HG03469 (cell line): Measurements from ENCODE around the gene FGF1.
A peak's percentile ranks its signal among the peaks of the same experiment; 100 is the strongest.

Experiments
- ATAC-seq: cut with Tn5 transposase; IDR thresholded peaks from one replicate; pipeline ENCODE4 v1.9.1; 2021; ENCODE audit warnings: mild to moderate bottlenecking, moderate library complexity, moderate number of reproducible peaks; ENCODE audit not compliant: unreplicated experiment

Gene FGF1

GRCh38 chr5:142615948-142616347 is 69.9 kb downstream of the FGF1 start:
- no peak for ATAC-seq

GRCh38 chr5:142614054-142614453 is 71.8 kb downstream of the FGF1 start:
- no peak for ATAC-seq

- ATAC-seq, result no peak
Observed at GRCh38 chr5:142613271-142613671, 72.6 kb downstream of the FGF1 start.

- ATAC-seq, result no peak
Observed at GRCh38 chr5:142612494-142613270, 73.2 kb downstream of the FGF1 start.

GRCh38 chr5:142611154-142611553 is 74.7 kb downstream of the FGF1 start:
- peak; percentile 78 for ATAC-seq

- ATAC-seq, result no peak
Observed at GRCh38 chr5:142610176-142611001, 75.5 kb downstream of the FGF1 start.

GRCh38 chr5:142609142-142609541 is 76.7 kb downstream of the FGF1 start:
- ATAC-seq, result no peak

GRCh38 chr5:142608081-142608480 is 77.8 kb downstream of the FGF1 start:
- ATAC-seq, result no peak

GRCh38 chr5:142605611-142606010 is 80.3 kb downstream of the FGF1 start:
- no peak for ATAC-seq

- ATAC-seq, result no peak
Observed at GRCh38 chr5:142602720-142603245, 83.1 kb downstream of the FGF1 start.

GRCh38 chr5:142601432-142601831 is 84.5 kb downstream of the FGF1 start:
- ATAC-seq, result no peak

- ATAC-seq, result no peak
Observed at GRCh38 chr5:142600611-142601358, 85.1 kb downstream of the FGF1 start.

- ATAC-seq, result no peak
Observed at GRCh38 chr5:142600092-142600491, 85.8 kb downstream of the FGF1 start.

GRCh38 chr5:142598338-142598700 is 87.6 kb downstream of the FGF1 start:
- no peak for ATAC-seq

- no peak for ATAC-seq
Observed at GRCh38 chr5:142597546-142598337, 88.1 kb downstream of the FGF1 start.

- no peak for ATAC-seq
Observed at GRCh38 chr5:142597025-142597424, 88.9 kb downstream of the FGF1 start.

- no peak for ATAC-seq
Observed at GRCh38 chr5:142592365-142592764, 93.5 kb downstream of the FGF1 start.

GRCh38 chr5:142590451-142591231 is 95.2 kb downstream of the FGF1 start:
- ATAC-seq, result no peak

- no peak for ATAC-seq
Observed at GRCh38 chr5:142589720-142590119, 96.2 kb downstream of the FGF1 start.
